HEK293T (cell line): ENCODE data around the gene VDR.

Source experiments
- BHLHE40 ChIP-seq: fragments of 450-650 bp; IDR thresholded peaks from 2 replicates; pipeline ENCODE4 v1.6.1; 2016; ENCODE audit warnings: mild to moderate bottlenecking, moderate library complexity, borderline replicate concordance
- FOXM1 ChIP-seq: fragments of 450-650 bp; IDR thresholded peaks from 2 replicates; pipeline ENCODE4 v1.6.1; 2017; ENCODE audit warnings: mild to moderate bottlenecking, borderline replicate concordance
- HDGF ChIP-seq: fragments of 450-650 bp; IDR thresholded peaks from 2 replicates; pipeline ENCODE4 v1.6.1; 2017; ENCODE audit warnings: antibody characterized with exemption, borderline replicate concordance
- SP1 ChIP-seq: fragments of 450-650 bp; IDR thresholded peaks from 2 replicates; pipeline ENCODE4 v1.6.1; 2017
- SUZ12 ChIP-seq: fragments of 450-650 bp; IDR thresholded peaks from 2 replicates; pipeline ENCODE4 v1.6.1; 2016; ENCODE audit warnings: mild to moderate bottlenecking
- TARDBP ChIP-seq: fragments of 450-650 bp; IDR thresholded peaks from 2 replicates; pipeline ENCODE4 v1.6.1; 2016
- ZNF384 ChIP-seq: fragments of 450-650 bp; IDR thresholded peaks from 2 replicates; pipeline ENCODE4 v1.6.1; 2016

DNA sequence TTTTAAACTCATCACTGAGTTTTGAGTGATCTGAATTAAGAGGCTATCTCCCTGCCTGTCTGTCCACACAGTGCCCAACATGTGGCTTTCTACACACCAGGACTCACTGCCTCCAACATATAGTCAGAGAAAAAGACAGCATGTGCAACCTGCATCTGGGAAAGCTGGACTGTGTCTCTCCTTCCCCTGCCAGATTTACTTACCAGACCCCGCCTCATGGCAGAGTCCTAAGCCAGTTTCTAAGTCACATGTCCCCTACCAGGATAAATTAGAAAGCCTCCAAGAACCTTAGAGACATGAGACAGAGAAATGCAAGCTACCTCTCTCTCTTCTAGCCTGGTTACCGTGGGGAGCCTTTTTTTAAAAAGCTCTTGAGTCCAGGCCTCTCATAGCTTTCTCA lies 82.4 kb downstream of the VDR start:
- TF ChIP-seq BHLHE40: no peak
- TF ChIP-seq HDGF: no peak
- no peak for TF ChIP-seq ZNF384
- TF ChIP-seq SP1: no peak
- TF ChIP-seq FOXM1: no peak
- TF ChIP-seq SUZ12: no peak
- no peak for TF ChIP-seq TARDBP
